ENCODE measurements around the gene GGTLC1.
"Not testable (repeated sequence)": the region's sequence is repeated elsewhere in the genome, so short reads cannot be mapped to it uniquely, and the experiment has no call there.

GRCh38 chr20:23990296-23990695 lies 1.7 kb upstream of the GGTLC1 start:
- TF ChIP-seq CTCF, POLR2A (IDR thresholded peaks at IDR 0.05): not testable (repeated sequence)

Measured in thyroid gland (tissue), 4 donors.